GM18858 (cell line): ENCODE data around the gene ENPP5.

Experiments
- ATAC-seq: cut with Tn5 transposase; IDR thresholded peaks from one replicate; pipeline ENCODE4 v1.9.1; 2021; ENCODE audit not compliant: unreplicated experiment

The ENPP5 gene

DNA sequence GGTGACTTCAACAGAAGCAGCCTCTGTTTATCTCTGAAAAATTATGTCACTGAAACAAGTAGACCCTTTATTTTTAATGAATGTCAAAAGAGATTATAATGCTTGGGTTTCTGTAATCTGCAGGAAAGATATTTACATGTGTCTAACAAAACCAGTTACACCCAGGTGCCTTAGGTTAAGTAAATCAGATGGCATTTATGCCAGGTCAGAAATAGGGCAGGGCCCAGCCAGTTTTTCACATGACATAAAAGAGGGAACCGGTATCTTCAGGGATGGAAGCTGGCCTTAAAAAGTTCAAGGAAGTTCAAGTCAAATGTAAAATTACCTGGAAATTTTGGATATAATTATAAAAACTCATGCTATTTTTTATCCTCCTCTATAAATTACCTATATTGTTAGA is 55.1 kb downstream of the ENPP5 start:
- ATAC-seq = no peak

DNA sequence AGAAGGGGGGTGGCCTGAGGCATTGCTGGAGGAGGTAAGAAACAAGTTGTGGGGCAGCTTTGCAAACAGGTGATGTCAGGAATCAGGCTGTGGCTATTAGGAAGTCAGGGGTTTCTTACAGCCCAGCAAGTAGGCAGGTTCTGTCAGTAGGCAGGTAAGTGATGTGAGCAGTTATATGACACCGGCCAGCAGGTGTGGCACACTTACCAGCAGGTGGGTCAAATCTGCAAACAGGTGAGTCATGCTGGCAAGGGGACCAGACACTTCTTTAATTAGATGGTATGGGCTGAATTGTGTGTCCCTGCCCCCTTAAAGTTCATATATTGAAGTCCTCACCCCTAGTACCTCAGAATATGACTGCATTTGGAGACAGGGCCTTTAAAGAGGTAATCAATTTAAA is 57.4 kb downstream of the ENPP5 start:
- ATAC-seq = no peak
